Activated CD8-positive, alpha-beta memory T cell treated with anti-CD3 and anti-CD28 coated beads for 4 hours (primary cell): ENCODE measurements around the gene RNF151.
A peak's percentile ranks its signal among the peaks of the same experiment; 100 is the strongest.
"Not testable (repeated sequence)": the region's sequence is repeated elsewhere in the genome, so short reads cannot be mapped to it uniquely, and the experiment has no call there.

Source experiments
- DNase-seq, 2 donors: peaks; one replicate each; pipeline ENCODE4 v3.0.0-alpha.2; 2020; ENCODE audit warnings: low read depth in 2 of 2

Gene RNF151

GRCh38 chr16:1959269-1960039 lies 7.2 kb upstream of the RNF151 start, which contains the start of gene NDUFB10:
Gene NDUFB10, plus strand, starts transcription at chr16:1959538. Its CDS starts 87 bp downstream, at chr16:1959625.
- peak; percentile 72 to 80 for DNase-seq

- no peak for DNase-seq
These were observed 5.7 kb upstream of the RNF151 start for GRCh38 chr16:1960665-1961630.

- DNase-seq: no peak
These were observed 5.0 kb upstream of the RNF151 start for GRCh38 chr16:1961651-1962067.

- DNase-seq: not testable (repeated sequence)
These were observed 4.2 kb upstream of the RNF151 start for GRCh38 chr16:1962161-1963153.

DNA sequence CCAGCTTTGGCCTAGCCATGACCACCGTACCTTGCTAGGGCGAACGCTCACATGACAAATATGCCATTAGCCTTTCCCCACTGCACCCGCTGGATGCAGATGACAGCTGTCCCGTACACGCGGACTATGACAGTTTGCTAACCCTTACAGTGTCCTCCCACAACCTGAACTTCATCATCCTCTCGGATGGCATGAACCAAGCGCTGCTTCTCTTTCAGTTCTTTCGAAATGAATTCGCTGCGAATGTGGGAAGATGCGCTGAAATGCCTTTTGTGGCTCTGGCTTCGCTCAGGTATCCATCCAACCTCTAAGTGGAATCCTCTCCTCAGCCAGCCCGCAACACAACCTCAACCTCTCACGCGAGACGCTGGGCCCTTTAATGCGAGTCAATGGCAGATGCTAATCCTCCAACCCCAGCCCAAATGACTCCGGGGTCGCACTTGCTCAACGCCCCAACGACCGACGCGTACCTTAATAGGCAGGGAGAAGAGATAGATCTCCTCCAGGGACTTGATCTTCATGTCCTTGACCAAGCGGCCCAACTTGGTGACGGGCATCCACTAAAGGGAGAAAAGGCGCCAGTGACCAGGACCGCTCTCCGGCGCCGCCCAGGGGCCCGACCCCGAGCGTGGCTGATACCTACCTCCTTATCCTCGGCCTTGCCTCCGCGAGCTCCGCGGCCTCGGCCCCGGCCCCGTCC lies 2.7 kb upstream of the RNF151 start:
- DNase-seq: no peak

DNA sequence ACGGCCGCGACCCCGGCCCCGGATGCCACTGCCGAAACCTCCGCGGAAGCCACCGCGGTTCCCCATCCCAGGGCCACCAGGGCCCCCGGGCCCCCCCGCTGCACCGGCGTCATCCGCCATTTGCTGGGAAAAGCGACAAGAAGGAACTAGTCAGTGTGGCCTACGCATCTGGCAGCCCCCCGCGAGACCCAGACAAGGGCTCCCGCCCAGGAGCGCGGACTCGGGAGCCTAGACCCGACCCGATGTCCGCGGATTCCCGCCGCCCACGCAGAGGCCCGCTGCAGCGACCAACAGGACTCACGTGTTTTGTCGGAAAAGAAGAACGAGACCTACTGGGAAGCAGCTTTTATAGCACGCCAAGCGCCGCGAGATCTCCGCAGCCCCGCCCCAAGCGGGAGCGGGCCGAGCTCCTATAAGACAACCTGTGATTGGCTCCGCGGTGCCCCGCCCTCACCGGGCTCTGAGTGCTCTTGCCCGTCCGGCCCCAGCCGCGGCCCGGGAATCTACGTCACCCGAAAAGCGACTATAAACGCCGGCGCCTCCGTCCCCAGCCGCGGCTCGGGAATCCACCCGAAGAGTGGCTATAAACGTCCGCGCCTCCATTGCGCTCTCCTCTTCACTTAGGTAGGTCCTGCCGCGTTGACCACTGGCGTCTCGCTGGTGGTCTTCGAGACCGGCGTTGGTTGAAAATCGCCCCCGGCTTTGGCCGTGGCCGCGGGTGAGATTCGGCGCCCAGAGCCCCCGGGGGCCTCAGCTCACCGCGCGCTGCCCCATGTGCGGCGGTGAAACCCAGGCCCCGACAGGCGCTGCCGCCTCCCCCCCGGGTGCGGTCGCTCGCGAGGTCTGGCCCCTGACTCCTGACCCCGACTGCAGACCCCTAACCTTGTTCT lies 1.9 kb upstream of the RNF151 start, which contains the start of gene RPS2:
TSS of gene RPS2 (minus strand) at position 321 of the 890 bp plus-strand sequence. CDS start at position 120, 201 bp downstream.
- peak; percentile 96 for DNase-seq

DNA sequence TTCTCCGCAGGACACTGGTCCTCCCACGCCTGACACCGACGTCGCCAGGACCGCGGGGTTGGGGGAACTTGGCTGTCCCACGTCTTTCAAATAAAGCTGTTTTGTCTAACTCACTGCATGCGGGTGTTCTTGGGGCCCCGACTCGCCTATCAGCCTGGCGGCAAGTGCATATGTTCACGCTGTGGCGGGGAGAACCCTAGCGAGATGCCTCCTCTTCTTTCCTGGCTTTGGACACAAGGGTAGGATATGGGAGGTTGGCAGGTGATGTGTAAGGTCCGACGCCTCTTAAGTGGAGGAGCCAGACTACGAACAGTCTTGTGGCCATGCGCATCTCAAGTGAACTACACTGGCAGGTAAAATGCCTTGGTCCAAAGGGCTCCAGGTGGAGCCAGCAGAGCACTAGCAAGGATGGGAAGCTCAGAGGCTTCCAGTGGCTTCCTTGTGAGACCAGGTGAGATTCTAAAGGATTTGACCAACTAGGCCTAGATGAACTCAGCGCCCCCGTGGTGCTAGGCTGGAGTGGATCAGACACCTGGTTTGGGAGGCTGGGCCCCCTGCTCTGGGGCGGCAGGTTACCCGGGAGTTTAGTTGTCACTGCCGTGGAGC lies 1.2 kb upstream of the RNF151 start:
- DNase-seq: no peak

GRCh38 chr16:1968146-1968953 lies 1.7 kb downstream of the RNF151 start:
- DNase-seq: no peak

DNA sequence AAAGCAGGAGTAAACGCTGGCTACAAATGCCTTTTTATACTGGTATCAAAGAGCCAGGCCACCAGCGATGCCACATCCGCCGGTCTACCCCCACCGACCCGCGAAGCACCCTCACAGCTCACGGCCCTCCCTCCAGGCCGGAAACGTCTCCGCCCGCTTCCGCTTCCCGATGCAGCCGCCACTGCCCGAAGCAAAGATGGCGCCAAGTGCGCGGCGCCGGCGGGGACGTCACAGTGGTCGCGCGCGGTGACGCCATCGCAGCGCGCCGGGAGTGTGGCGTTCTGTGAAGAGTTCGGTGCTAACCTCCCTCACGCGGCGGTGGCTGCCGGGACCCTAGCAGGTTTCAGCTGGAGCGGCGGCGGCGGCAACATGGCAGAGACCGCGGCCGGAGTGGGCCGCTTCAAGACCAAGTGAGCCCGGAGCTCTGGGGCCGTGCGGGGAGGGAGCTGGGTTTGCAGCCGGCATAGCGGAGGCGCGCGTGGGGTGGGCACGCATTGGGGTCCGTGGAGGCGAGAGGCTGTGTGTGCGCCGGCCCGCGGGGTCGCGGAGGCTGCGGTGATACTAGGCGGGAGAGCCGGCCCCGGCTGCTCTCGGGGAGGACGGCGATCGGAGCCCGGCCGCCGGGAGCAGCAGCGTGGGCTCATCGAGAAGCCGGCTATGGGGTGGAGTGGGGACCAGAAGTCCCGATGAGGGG lies 5.3 kb downstream of the RNF151 start, which contains the start of gene TBL3:
TSS of gene TBL3 (plus strand) at position 258 of the 694 bp plus-strand sequence. CDS start at position 370, 112 bp downstream.
- peak; percentile 93 to 95 for DNase-seq

- DNase-seq: no peak
These were observed 5.8 kb downstream of the RNF151 start for GRCh38 chr16:1972490-1972877.

GRCh38 chr16:1973461-1974156 lies 7.0 kb downstream of the RNF151 start:
- no peak for DNase-seq

DNA sequence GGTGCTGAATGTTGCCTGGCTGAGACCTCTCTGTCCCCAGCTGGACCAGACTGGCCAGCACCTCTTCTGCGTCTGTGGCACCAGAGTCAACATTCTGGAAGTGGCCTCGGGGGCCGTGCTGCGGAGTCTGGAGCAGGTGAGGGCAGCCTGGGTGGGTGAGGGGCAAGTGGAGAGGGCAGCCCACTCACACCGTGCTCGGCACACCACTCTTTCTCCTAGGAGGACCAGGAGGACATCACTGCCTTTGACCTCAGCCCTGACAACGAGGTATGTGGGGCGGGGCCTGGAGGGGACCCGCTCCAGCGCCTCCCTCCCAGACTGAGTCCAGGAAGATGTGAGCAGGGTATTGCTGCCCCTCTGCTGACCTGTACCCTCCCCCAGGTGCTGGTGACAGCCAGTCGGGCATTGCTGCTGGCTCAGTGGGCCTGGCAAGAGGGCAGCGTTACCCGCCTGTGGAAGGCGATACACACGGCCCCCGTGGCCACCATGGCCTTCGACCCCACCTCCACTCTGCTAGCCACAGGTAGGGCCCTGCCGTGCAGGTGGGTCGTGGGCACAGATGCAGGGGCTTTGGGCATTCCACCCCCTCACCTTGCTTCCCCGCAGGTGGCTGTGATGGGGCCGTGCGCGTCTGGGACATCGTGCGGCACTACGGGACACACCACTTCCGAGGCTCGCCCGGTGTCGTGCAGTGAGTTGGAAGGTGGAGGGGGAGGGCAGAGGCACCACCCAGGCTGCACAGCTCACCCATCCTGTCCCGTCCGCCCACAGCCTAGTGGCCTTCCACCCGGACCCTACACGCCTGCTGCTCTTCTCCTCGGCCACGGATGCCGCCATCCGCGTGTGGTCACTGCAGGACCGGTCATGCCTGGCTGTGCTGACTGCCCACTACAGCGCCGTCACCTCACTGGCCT lies 7.8 kb downstream of the RNF151 start:
- no peak for DNase-seq

GRCh38 chr16:1975432-1976215 lies 9.0 kb downstream of the RNF151 start:
- DNase-seq: no peak

GRCh38 chr16:1976216-1976520 lies 9.5 kb downstream of the RNF151 start:
- DNase-seq: no peak
